ENCODE data around the gene SGMS1. TPM values are rescaled to one million over a fixed set of nuclear protein-coding genes. Genes with fewer than 3 reads are reported as not detected.

SGMS1 gene
- total RNA-seq, 2 experiments from 2014 or later, result 8.1 to 8.8 TPM

- CTCF ChIA-PET, result no interaction called here
- Mint-ChIP-seq H3K27me3 (ENCODE audit: low read depth) (no peaks in the 10 kb centered on the region), H3K4me3 (no peak overlapping the region), H3K36me3 (ENCODE audit: low read depth) (peaks cover 3% of the 10 kb centered on the region), H3K9me3 (no peaks in the 10 kb centered on the region), H3K27ac (no peak overlapping the region), H3K4me1 (ENCODE audit: low read depth) (peaks cover 64% of the 10 kb centered on the region)
- intact Hi-C loops (cut with micrococcal nuclease), result no loop called here
- DNase-seq, result no peak
Observed at GRCh38 chr10:50603151-50603850, 20.5 kb downstream of the SGMS1 start.

GRCh38 chr10:50601974-50602373 lies 21.8 kb downstream of the SGMS1 start:
- no peaks in the 10 kb centered on the region for H3K9me3 Mint-ChIP-seq
- H3K4me3 Mint-ChIP-seq, result no peak overlapping the region
- H3K27ac Mint-ChIP-seq, result no peak overlapping the region
- CTCF ChIA-PET, result no interaction called here
- no peak for DNase-seq
- intact Hi-C loops (cut with micrococcal nuclease), result no loop called here
- peaks cover 56% of the 10 kb centered on the region for H3K4me1 Mint-ChIP-seq (ENCODE audit: low read depth)
- peaks cover 3% of the 10 kb centered on the region for H3K36me3 Mint-ChIP-seq (ENCODE audit: low read depth)
- H3K27me3 Mint-ChIP-seq (ENCODE audit: low read depth), result no peaks in the 10 kb centered on the region

GRCh38 chr10:50600831-50601477 lies 22.8 kb downstream of the SGMS1 start:
- H3K4me1 Mint-ChIP-seq (ENCODE audit: low read depth), result peaks cover 58% of the 10 kb centered on the region

GRCh38 chr10:50600286-50600685 lies 23.5 kb downstream of the SGMS1 start:
- no peak overlapping the region for H3K27ac Mint-ChIP-seq
- no peak for DNase-seq
- no peak overlapping the region for H3K4me3 Mint-ChIP-seq
- CTCF ChIA-PET, result no interaction called here
- no peaks in the 10 kb centered on the region for H3K9me3 Mint-ChIP-seq
- H3K36me3 Mint-ChIP-seq (ENCODE audit: low read depth), result peaks cover 3% of the 10 kb centered on the region
- H3K4me1 Mint-ChIP-seq (ENCODE audit: low read depth), result peaks cover 55% of the 10 kb centered on the region
- intact Hi-C loops (cut with micrococcal nuclease), result no loop called here
- no peaks in the 10 kb centered on the region for H3K27me3 Mint-ChIP-seq (ENCODE audit: low read depth)

More at GRCh38 chr10:50600831-50601477, 22.8 kb downstream of the SGMS1 start:
- H3K9me3 Mint-ChIP-seq, result no peaks in the 10 kb centered on the region
- CTCF ChIA-PET, result no interaction called here
- intact Hi-C loops (cut with micrococcal nuclease), result no loop called here
- no peak overlapping the region for H3K27ac Mint-ChIP-seq
- peaks cover 3% of the 10 kb centered on the region for H3K36me3 Mint-ChIP-seq (ENCODE audit: low read depth)
- no peaks in the 10 kb centered on the region for H3K27me3 Mint-ChIP-seq (ENCODE audit: low read depth)
- H3K4me3 Mint-ChIP-seq, result no peak overlapping the region
- DNase-seq, result no peak

- CTCF ChIA-PET, result no interaction called here
- Mint-ChIP-seq H3K4me1 (ENCODE audit: low read depth) (peaks cover 38% of the 10 kb centered on the region), H3K27me3 (ENCODE audit: low read depth) (no peaks in the 10 kb centered on the region), H3K27ac (no peak overlapping the region), H3K4me3 (no peak overlapping the region), H3K36me3 (ENCODE audit: low read depth) (peaks cover 3% of the 10 kb centered on the region), H3K9me3 (no peaks in the 10 kb centered on the region)
- DNase-seq, result no peak
- intact Hi-C loops (cut with micrococcal nuclease), result loop anchor here (10.0 kb wide), 1 partner anchor 818 kb away; no protein-coding TSS in a partner anchor
Observed at GRCh38 chr10:50596897-50597296, 26.9 kb downstream of the SGMS1 start.

- intact Hi-C loops (cut with micrococcal nuclease), result loop anchor here (10.0 kb wide), 1 partner anchor 818 kb away; no protein-coding TSS in a partner anchor
- H3K27me3 Mint-ChIP-seq (ENCODE audit: low read depth), result no peaks in the 10 kb centered on the region
- no peak overlapping the region for H3K4me3 Mint-ChIP-seq
- no peak for DNase-seq
- H3K4me1 Mint-ChIP-seq (ENCODE audit: low read depth), result peaks cover 34% of the 10 kb centered on the region
- CTCF ChIA-PET, result interaction anchor here (0.7 kb wide), 1 partner anchor 28 kb away, joined by 3 read pairs; no protein-coding TSS in a partner anchor
- H3K9me3 Mint-ChIP-seq, result no peaks in the 10 kb centered on the region
- no peak overlapping the region for H3K27ac Mint-ChIP-seq
- peaks cover 3% of the 10 kb centered on the region for H3K36me3 Mint-ChIP-seq (ENCODE audit: low read depth)
Observed at GRCh38 chr10:50596456-50596855, 27.3 kb downstream of the SGMS1 start.

- Mint-ChIP-seq H3K27me3 (ENCODE audit: low read depth) (no peaks in the 10 kb centered on the region), H3K4me3 (no peak overlapping the region), H3K4me1 (ENCODE audit: low read depth) (peaks cover 30% of the 10 kb centered on the region), H3K27ac (no peak overlapping the region), H3K36me3 (ENCODE audit: low read depth) (peaks cover 3% of the 10 kb centered on the region), H3K9me3 (no peaks in the 10 kb centered on the region)
- CTCF ChIA-PET, result interaction anchor here (0.7 kb wide), 1 partner anchor 29 kb away, joined by 3 read pairs; no protein-coding TSS in a partner anchor
- no peak for DNase-seq
- intact Hi-C loops (cut with micrococcal nuclease), result loop anchor here (10.0 kb wide), 1 partner anchor 819 kb away; no protein-coding TSS in a partner anchor
Observed at GRCh38 chr10:50595785-50596184, 28.0 kb downstream of the SGMS1 start.

GRCh38 chr10:50593523-50594376 lies 30.0 kb downstream of the SGMS1 start:
- no peaks in the 10 kb centered on the region for H3K9me3 Mint-ChIP-seq
- DNase-seq, result no peak
- peaks cover 22% of the 10 kb centered on the region for H3K4me1 Mint-ChIP-seq (ENCODE audit: low read depth)
- no peaks in the 10 kb centered on the region for H3K27me3 Mint-ChIP-seq (ENCODE audit: low read depth)
- no peak overlapping the region for H3K4me3 Mint-ChIP-seq
- H3K27ac Mint-ChIP-seq, result no peak overlapping the region
- CTCF ChIA-PET, result interaction anchor here (0.8 kb wide), 1 partner anchor 28 kb away, joined by 3 read pairs; no protein-coding TSS in a partner anchor
- peaks cover 12% of the 10 kb centered on the region for H3K36me3 Mint-ChIP-seq (ENCODE audit: low read depth)
- intact Hi-C loops (cut with micrococcal nuclease), result loop anchor here (10.0 kb wide), 1 partner anchor 821 kb away; no protein-coding TSS in a partner anchor

- Mint-ChIP-seq H3K9me3 (no peaks in the 10 kb centered on the region), H3K4me1 (ENCODE audit: low read depth) (peaks cover 18% of the 10 kb centered on the region), H3K4me3 (no peak overlapping the region), H3K27me3 (ENCODE audit: low read depth) (no peaks in the 10 kb centered on the region), H3K36me3 (ENCODE audit: low read depth) (peaks cover 14% of the 10 kb centered on the region), H3K27ac (no peak overlapping the region)
- intact Hi-C loops (cut with micrococcal nuclease), result loop anchor here (10.0 kb wide), 1 partner anchor 822 kb away; no protein-coding TSS in a partner anchor
- CTCF ChIA-PET, result interaction anchor here (0.8 kb wide), 1 partner anchor 28 kb away, joined by 3 read pairs; no protein-coding TSS in a partner anchor
- no peak for DNase-seq
Observed at GRCh38 chr10:50592961-50593418, 30.8 kb downstream of the SGMS1 start.

- H3K27ac Mint-ChIP-seq, result no peak overlapping the region
- no peak overlapping the region for H3K4me3 Mint-ChIP-seq
- DNase-seq, result no peak
- H3K9me3 Mint-ChIP-seq, result no peaks in the 10 kb centered on the region
- no peaks in the 10 kb centered on the region for H3K27me3 Mint-ChIP-seq (ENCODE audit: low read depth)
- peaks cover 30% of the 10 kb centered on the region for H3K36me3 Mint-ChIP-seq (ENCODE audit: low read depth)
- CTCF ChIA-PET, result no interaction called here
- intact Hi-C loops (cut with micrococcal nuclease), result loop anchor here (10.0 kb wide), 1 partner anchor 824 kb away; no protein-coding TSS in a partner anchor
- peaks cover 15% of the 10 kb centered on the region for H3K4me1 Mint-ChIP-seq (ENCODE audit: low read depth)
Observed at GRCh38 chr10:50590935-50591334, 32.8 kb downstream of the SGMS1 start.

GRCh38 chr10:50586740-50587088 lies 37.0 kb downstream of the SGMS1 start:
- peaks cover 32% of the 10 kb centered on the region for H3K36me3 Mint-ChIP-seq (ENCODE audit: low read depth)
- intact Hi-C loops (cut with micrococcal nuclease), result no loop called here
- no peaks in the 10 kb centered on the region for H3K27me3 Mint-ChIP-seq (ENCODE audit: low read depth)
- CTCF ChIA-PET, result no interaction called here
- DNase-seq, result no peak
- no peak overlapping the region for H3K4me3 Mint-ChIP-seq
- no peaks in the 10 kb centered on the region for H3K9me3 Mint-ChIP-seq
- H3K27ac Mint-ChIP-seq, result no peak overlapping the region
- H3K4me1 Mint-ChIP-seq (ENCODE audit: low read depth), result peaks cover 14% of the 10 kb centered on the region

Data from activated naive CD4-positive, alpha-beta T cell treated with anti-CD3 and anti-CD28 coated beads for 36 hours (primary cell).